NCI-H2107 treated with DMSO at 0.1 percent for 48 hours (cell line): ENCODE results near the gene SEMG1.

Experiments used
- DNase-seq: peaks from one replicate; lab custom pipeline; 2025; ENCODE audit not compliant: unreplicated experiment; lab: John Stamatoyannopoulos, UW

The SEMG1 gene

DNA sequence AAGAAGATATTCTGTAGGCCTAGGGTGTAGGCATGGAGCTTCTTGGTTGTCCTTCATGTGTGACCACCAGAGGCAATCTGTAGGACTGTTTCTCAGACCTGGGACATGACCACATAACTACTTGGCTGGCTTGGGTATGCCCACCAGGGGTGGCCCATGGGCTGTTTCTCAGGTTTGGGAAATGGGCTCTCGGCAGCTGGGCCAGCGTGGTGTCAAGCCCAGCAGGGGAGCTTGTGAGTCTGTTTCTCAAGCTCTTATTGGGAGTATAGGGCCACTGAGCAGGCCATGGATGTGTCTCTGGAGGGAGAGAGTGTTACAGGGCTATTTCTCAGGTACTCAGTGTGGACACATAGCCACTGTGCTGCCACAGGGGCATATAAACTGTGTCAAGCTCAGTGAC lies 11.8 kb downstream of the SEMG1 start:
- no peak for DNase-seq

DNA sequence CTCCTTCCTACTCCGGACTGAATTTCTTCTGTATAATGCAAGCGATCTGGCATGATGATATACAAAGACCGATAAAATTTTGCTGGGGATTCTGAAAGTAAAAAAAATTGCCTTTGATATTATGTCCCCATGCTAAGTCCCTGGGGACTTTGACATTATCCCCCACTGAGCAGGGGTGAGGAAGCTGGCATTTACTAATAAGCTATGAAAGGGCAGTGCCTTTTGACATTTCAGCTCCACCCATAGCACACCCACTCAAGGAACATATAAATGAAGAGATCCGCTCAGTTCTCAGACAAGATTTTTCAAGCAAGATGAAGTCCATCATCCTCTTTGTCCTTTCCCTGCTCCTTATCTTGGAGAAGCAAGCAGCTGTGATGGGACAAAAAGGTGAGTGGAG lies 14.2 kb downstream of the SEMG1 start, which contains the start of gene SEMG2:
TSS of gene SEMG2 (plus strand) at position 298 of the 400 bp plus-strand sequence. CDS start at position 315, 17 bp downstream.
- no peak for DNase-seq

DNA sequence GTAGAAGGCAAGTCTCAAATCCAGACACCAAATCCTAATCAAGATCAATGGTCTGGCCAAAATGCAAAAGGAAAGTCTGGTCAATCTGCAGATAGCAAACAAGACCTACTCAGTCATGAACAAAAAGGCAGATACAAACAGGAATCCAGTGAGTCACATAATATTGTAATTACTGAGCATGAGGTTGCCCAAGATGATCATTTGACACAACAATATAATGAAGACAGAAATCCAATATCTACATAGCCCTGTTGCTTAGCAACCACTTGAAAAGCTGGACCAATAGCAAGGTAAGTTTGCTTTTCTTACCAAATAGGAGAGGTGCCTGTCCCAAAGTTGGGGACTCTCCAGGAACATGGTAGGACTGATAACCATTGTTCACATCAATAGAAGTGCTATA lies 16.3 kb downstream of the SEMG1 start:
- DNase-seq = no peak

DNA sequence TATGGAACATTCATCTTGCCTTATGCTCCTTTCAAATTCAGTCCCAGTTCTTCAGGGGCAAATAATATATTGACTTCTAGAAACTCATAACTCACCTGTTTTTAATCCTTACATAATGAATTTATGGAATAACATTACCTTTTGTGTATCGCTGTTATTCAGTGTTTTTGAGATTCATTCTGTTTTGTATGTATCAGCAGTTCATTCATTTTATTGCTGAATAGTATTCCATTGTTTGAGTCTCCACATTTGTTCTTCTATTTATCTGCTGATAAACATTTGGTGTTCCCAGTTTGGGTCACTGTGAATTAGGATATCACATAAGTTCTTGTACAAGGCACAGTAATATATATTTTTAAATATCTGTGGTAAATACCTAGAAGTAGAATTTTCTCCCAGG lies 19.5 kb downstream of the SEMG1 start:
- DNase-seq = no peak

DNA sequence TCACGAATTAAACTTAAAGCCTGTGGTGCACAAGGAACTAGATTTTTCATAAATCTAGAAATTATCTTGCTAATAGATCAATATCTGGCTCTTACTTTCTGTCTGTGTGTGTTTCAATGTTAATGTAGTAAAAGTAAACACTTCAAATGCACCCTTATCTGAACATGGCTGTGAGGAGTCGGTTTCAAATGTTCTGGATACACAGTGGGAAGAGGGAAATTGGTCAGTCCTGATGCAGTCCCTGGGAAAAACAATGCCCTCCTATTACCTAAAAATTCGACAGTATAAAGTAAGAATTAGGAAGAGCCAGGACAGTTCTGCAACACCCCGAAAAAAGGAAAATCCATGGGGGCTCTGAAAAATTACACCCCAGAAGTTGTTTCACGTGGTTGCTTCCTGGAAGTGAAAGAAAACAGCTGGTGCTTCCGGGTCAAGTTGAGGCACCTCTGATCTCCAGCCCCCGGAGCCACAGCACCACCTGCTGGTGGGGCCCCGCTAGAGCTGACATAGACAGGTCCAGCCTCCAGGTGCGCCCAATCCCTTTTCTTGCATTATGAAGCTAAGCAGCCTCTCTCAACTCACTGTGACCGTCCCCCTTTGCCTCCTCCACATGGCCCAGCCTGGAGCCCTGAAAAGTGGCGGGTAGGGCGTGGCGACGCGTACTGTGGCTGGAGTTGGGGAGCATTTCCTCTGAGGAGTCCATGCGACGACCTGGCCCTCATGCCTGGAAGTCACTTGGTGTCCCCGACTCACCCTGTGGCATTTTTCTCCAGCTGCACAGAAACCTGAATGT lies 22.6 kb downstream of the SEMG1 start:
- no peak for DNase-seq

DNA sequence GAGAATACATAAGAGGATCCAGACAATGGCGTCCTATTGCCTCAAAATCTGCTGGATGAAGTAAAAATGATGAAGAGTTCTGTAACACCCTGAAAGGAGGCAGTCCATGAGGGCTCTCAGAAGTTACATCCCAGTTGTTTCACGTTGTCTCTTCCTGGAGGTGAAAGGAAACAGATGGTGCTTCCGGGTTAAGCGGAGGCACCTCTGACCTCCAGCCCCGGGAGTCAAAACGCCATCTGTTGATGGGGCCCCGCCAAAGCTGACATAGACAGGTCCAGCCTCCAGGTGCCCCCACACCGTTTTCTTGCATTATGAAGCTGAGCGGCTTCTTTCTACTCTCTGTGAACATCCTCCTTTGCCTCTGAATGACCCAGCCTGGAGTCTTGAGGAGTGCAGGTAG lies 23.8 kb downstream of the SEMG1 start:
- no peak for DNase-seq

DNA sequence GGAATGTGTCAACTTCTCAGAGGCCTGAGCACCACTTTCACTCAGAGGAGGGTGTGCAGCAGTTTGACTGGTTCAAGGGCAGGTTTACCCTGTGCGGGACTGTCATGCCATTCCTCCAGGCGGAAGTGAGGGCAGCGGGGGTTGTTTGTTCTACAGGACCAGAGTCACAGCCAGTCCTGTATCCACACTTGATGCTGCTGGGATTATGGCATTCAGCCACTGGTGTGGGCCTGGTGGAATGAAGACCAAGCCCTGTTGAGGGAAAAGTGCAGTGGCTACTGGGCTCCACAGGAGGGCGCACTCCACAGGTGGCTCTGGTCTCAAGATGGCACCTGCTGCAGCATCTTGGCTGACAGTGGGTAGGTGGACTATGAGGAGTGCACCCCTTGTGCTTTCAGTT lies 29.2 kb downstream of the SEMG1 start:
- no peak for DNase-seq

DNA sequence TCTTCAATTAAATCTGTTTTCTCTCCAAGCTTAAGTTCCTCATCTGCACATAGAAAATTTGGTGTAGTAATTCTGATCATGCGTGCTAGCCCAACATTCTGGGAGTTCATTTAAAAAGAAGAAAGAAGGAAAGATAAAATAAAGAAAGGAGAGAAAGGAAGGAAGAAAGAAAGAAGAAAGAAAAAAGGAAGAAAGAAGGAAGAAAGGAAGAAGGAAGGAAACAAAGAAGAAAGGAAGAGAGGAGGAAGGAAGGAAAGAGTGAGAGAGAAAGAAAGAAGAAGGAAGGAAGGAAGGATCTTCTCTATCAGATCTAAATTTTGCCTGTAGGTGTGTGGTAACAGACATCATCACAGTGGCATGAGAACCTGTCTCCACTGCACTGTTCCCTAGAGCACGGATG lies 31.3 kb downstream of the SEMG1 start:
- no peak for DNase-seq

DNA sequence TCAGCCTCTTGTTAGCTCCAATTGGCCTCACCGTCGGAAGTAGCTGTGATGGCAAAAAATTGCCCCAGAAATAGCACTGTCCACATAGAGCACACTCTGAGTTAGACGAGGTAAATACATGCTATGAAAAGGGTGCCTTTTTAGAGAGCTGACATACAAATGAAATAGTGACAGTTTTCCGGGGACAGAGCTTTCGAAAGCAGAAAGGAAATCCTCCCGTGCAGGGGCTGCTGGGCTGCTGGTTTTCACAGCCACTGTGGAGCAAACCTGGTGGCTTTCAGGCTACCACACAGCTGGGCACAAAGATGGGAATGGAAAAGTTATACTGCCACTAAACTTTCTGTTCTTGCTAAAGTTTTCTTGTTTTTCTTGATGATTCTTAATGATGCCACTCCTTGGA lies 39.3 kb downstream of the SEMG1 start:
- no peak for DNase-seq

DNA sequence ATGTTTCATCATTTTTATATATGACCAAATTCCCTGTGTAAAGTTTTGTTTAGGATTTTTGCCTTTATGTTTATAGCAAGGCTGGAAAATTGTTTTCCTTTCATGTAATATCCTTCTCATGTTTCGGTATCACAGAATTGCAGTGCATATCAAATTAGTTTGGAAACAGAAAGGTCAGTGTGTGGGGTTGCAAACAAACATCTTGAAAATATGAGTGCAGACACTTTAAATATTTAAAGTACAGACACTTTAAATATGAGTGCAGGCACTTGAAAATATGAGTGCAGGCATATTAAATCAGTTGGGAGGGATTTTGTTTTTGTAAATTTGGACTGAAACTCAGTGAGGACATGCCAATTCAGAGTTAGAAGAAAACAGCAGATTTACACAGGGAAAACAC lies 41.0 kb downstream of the SEMG1 start:
- DNase-seq = no peak

DNA sequence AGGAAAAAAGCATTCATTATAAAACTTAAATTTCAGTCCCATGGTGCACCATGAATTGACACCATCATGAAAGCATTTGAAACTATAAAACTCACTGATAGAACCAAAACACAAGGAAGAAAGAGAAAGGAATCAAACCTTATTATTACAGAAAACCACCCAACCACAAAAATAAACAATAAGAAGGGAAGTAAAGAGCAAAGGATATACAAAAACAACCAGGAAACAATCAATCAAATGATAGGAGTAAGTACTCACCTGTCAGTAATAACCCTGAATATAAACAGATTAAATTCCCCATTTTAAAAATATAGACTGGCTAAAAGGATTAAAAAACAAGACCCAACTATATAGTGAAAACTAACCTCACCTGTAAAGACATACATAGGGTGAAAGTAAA lies 41.8 kb downstream of the SEMG1 start:
- no peak for DNase-seq

DNA sequence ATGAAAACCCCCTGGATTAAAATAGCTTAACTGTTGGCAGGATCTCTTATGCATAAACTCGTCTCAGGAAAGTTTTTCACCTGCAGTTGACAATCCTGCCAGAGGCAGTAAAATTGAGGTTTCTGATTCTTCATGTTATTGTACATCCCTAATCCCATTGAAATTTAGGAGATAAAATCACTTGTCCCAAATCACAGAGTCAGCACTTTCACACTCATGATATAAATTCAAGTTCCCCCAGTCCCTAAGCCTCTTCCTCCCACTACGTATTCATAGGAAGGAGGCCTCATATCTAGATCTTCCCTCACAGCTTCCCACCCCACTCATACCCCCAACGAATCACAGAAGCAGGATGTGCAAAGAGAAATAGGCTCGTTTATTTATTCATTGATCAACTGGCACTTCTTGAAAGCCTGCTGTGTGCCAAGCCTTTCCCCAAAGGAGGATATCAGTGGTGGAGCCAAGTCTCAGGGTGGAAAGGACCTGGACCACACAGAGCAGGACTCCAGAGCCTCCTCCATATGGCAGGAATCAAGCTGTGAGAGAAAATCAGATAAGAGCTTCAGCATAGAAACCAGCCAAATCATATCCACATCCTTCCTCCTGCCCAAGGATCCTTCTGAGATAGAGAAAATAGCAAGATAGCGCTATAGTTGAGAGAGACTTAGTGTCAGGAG lies 45.2 kb downstream of the SEMG1 start:
- no peak for DNase-seq

DNA sequence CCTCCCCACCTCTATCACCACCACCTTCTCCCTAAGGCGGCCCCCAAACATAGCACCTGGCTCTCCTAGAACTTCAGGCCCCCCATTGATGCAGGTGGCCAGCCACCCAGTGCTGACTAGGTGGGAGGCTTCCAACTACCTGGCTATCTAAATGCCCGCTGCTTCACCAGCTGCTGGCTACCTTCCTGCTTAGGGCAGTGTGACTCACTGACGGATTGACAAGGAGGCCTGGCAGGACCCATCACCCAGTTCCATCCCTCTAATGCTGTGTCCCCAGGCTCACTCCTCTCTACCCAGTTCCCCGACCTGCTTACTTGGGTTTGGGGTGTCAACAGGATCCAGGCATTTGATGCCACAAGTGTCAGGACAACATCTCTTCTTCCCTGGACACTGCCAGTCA lies 46.4 kb downstream of the SEMG1 start:
- DNase-seq = no peak

DNA sequence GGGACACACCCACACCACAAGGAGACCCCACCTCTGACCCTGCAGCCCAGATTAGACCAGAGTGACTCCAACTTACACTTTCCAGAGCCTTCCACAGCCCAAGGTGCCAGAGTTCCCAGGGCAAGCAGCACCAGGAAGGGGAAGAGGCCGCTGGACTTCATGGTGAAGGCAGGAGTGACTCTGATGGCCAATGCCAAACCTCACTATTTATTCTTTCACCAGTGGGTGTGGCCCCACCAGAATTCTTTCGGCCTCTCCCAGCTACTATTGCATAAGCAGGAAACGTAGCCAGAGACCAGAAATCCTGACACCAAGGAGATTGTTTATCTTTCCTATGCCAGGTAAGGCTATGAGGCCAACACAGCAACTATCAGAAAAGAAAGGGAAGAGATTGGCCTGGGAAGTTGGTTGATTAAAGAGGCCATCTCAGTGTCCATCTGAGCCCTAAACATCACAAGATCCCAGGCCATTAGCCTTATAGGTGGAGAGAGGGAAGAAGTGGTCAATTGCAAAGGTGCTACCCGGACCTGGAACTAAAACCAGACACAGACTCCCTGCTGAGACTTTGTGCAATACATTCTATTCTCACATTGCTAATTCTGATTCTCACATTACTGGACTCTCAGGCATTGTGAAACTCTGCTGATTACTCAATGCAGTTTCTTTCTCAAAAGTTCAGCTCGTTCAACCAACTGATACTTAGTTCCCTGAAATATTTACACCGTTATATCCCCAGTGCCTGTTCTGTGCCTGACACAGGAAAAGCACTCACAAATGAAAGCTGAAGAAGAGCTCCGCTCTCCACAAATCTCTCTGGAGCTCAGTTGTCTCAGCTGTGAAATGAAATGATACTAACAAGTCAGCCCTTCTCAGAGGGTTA lies 47.8 kb downstream of the SEMG1 start, which contains the start of gene SLPI:
TSS of gene SLPI (minus strand) at position 182 of the 880 bp plus-strand sequence. CDS start at position 161, 21 bp downstream.
- DNase-seq = no peak

DNA sequence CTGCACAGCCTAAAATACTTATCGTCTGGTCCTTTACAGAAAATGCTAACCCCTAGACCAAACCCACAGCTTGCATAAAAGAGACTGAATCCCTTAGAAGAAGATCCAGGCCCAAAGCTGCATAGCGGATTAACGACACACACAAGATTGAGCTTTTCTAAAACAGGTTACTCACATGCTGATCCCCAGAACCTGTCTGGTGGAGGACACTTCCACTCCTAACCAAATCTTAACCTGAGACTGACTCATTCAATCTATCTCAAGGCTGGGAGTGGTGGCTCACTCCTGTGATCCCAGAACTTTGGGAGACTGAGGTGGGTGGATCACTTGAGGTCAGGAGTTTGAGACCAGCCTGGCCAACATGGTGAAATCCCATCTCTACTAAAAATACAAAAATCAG lies 50.3 kb downstream of the SEMG1 start:
- DNase-seq = no peak

DNA sequence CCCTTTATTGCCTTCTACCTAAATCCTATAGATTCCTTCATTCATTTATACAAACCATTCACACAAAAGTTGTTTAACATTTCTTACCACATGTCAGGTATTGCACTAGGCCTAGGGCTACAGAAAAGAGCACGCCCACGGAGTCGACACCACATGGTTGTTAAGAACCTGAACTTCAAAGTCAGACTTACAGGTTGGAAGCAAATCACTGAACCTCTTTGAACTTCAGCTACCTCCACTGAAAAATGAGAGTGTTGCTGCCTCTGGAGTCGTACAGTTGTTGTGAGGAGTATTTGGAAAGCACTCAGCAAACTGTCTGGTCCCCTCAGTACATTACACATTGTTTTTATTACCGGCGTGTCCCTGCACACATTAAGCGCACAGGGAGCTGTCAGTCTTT lies 50.9 kb downstream of the SEMG1 start:
- DNase-seq = no peak

DNA sequence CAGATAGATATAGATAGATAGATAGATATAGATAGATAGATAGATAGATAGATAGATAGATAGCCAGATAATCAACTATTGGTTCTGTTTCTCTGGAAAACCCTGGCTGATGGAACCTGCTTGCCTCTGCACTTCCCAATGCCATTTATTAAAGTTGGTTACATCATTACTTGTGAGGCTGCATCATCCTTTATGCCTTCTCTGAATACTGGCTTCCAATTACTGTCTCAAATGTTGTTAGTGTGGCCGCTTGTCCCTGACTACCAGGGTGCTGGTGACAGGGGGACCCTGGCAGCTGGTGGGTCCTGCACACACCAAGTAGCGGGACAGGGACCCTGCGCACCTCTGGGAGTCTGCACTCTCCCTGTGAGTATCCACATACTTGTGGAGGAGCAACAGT lies 51.4 kb downstream of the SEMG1 start:
- no peak for DNase-seq

DNA sequence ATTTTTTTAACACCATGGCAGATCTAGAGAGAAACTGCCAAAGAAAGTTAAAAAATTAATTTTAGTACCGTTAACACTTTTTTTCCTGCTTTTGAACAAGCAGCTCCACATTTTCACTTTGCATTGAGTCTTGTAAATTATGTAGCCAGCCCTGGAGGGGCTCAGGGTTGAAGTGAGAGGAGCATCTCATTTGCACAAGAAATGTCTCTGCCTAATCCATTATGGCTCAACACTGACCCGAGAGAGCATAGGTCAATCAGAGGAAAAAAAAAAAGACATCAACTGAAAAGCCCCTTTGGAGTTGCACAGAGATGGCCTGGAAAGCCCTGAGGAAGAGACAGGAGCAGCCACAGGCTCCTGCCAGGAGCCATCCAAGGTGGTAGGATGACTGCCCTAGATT lies 51.8 kb downstream of the SEMG1 start:
- no peak for DNase-seq
